Spleen (tissue), 11 donors: Measurements from ENCODE around the gene KRTAP9-7. TPM values are rescaled to one million over a fixed set of nuclear protein-coding genes. Genes with fewer than 3 reads are reported as not detected.

Experiments used
- DNase-seq: peaks from one replicate; pipeline ENCODE4 v3.0.0-alpha.2; 2020
- H3K27ac ChIP-seq, 8 donors: fragments of 200-600 bp; sonication (generic) in 7 of 8; 1 replicate in 4 of 8; 2 replicates in 4 of 8; pipeline versions ENCODE4 v1.5.0 to v1.8.0; 2016 to 2021; ENCODE audit warnings: inconsistent platforms in 4 of 8, mild to moderate bottlenecking in 4 of 8, moderate library complexity in 1 of 8
- H3K27me3 ChIP-seq, 7 donors: fragments of 200-600 bp; sonication (generic) in 6 of 7; replicated peaks in 1 of 7; 1 replicate in 4 of 7; 2 replicates in 3 of 7; pipeline versions ENCODE4 v1.5.0 to v1.8.0; 2016 to 2021; ENCODE audit warnings: inconsistent platforms in 3 of 7, mild to moderate bottlenecking in 1 of 7
- H3K36me3 ChIP-seq, 6 donors: fragments of 200-600 bp; sonication (generic) in 5 of 6; 1 replicate in 4 of 6; 2 replicates in 2 of 6; pipeline versions ENCODE4 v1.5.0 to v1.8.0; 2016 to 2021; ENCODE audit warnings: inconsistent platforms in 2 of 6
- H3K4me1 ChIP-seq, 6 donors: fragments of 200-600 bp; sonication (generic) in 5 of 6; 1 replicate in 3 of 6; 2 replicates in 3 of 6; pipeline versions ENCODE4 v1.5.0 to v1.8.0; 2016 to 2021; ENCODE audit warnings: inconsistent platforms in 3 of 6
- H3K4me3 ChIP-seq, 8 donors: fragments of 200-600 bp; sonication (generic) in 7 of 8; 1 replicate in 4 of 8; 2 replicates in 4 of 8; pipeline versions ENCODE4 v1.5.0 to v1.8.0; 2016 to 2021; ENCODE audit warnings: inconsistent platforms in 4 of 8, mild to moderate bottlenecking in 4 of 8, moderate library complexity in 2 of 8
- H3K9me3 ChIP-seq, 8 donors: fragments of 200-600 bp; sonication (generic) in 7 of 8; 1 replicate in 4 of 8; 2 replicates in 4 of 8; pipeline versions ENCODE4 v1.5.0 to v1.8.0; 2016 to 2021; ENCODE audit warnings: inconsistent platforms in 4 of 8
- CTCF ChIP-seq, 11 experiments: fragments of 200-600 bp in 7 of 11; fragments of 450-650 bp in 4 of 11; sonication (generic) in 4 of 11; IDR thresholded peaks in 8 of 11; conservative IDR thresholded peaks in 3 of 11; 1 replicate in 7 of 11; 2 replicates in 4 of 11; pipeline versions ENCODE4 v1.4.0 to v1.8.0; 2016 to 2021; ENCODE audit warnings: antibody characterized with exemption in 11 of 11, inconsistent platforms in 4 of 11, mild to moderate bottlenecking in 1 of 11
- POLR2A ChIP-seq, 3 donors: fragments of 450-650 bp; IDR thresholded peaks; one replicate each; pipeline ENCODE4 v1.5.1; 2017; ENCODE audit warnings: antibody characterized with exemption in 3 of 3, mild to moderate bottlenecking in 1 of 3
- POLR2AphosphoS5 ChIP-seq, 3 donors: sonication (generic); formaldehyde crosslinking; IDR thresholded peaks; one replicate each; pipeline ENCODE4 v1.5.1; 2017; ENCODE audit warnings: antibody characterized with exemption in 3 of 3
- WGBS, 5 donors: extraction: QIAGEN DNeasy Blood & Tissue Kit in 3 of 5; methylation state at CpG; one replicate each; pipeline versions ENCODE4 v1.1.5 to v1.1.7; 2013 to 2018; 5-methylcytosine and 5-hydroxymethylcytosine counted together
- intact Hi-C: fragments of 100-400 bp; cut with DNase I; formaldehyde crosslinking; loops from one replicate; pipeline ENCODE4 v1.15.0; 2023; ENCODE audit warnings: low total_unique reads
- polyA plus RNA-seq, 3 donors: library from polyadenylated mRNA; stranded (reverse); fragments of 200-250 nt; gene quantifications; one replicate each; pipeline ENCODE4 v1.2.1, GENCODE V29; 2013
- total RNA-seq, 7 donors: library from RNA; depleted of rRNA in 3 of 7; stranded (reverse); fragments of >200 nt in 3 of 7; fragmentation: NEBNext Ultra II Directional in 4 of 7; extraction: Animal tissue kit (Norgen Biotek cat#: 25700) in 4 of 7; gene quantifications; one replicate each; pipeline versions ENCODE4 v1.1.0 to v1.2.1, GENCODE V29; 2016 to 2021
- donor health status: healthy with polysubstance abuse.
- donor health status: DM: no; HTN: no; CAD: no; lungs with moderate emphysema.
- donor health status: DM: no; HTN: no; CAD: no.
- donor health status: Bipolar disorder and iron deficiency.
- donor health status: healthy.
- donor health status: DM: no; HTN: no; CAD: no.
- donor health status: DM: yes; HTN: yes; CAD: no.

Gene KRTAP9-7
- total and polyA plus RNA-seq, 10 donors: not detected

- Histone ChIP-seq H3K36me3 (no peaks in the 10 kb centered on the region), H3K4me1 (no peaks in the 10 kb centered on the region), H3K9me3 (peaks cover 0 to 2% (median 0%) of the 10 kb centered on the region in 8 donors), H3K4me3 (no peak overlapping the region), H3K27me3 (peaks cover 0 to 4% (median 0%) of the 10 kb centered on the region in 7 donors), H3K27ac (no peak overlapping the region)
- TF ChIP-seq CTCF (IDR thresholded peaks at IDR 0.05 in 8 of 11, conservative IDR thresholded peaks at IDR 0.05 in 3 of 11) (no peak), POLR2A (IDR thresholded peaks at IDR 0.05) (no peak), POLR2AphosphoS5 (IDR thresholded peaks at IDR 0.05) (no peak)
- 77 to 95% (median 91%) methylated on average over 3 of the region's 3 CpGs for WGBS, 5 donors
- intact Hi-C loops: no loop called here
- no peak for DNase-seq
These were observed 2.9 kb downstream of the KRTAP9-7 start for GRCh38 chr17:41278176-41278955.

- Histone ChIP-seq H3K27ac (no peak overlapping the region), H3K9me3 (peaks cover 0 to 2% (median 0%) of the 10 kb centered on the region in 8 donors), H3K36me3 (no peaks in the 10 kb centered on the region), H3K4me1 (peaks cover 0 to 15% (median 2%) of the 10 kb centered on the region in 6 donors), H3K4me3 (no peak overlapping the region), H3K27me3 (no peaks in the 10 kb centered on the region)
- TF ChIP-seq POLR2AphosphoS5 (IDR thresholded peaks at IDR 0.05) (no peak), POLR2A (IDR thresholded peaks at IDR 0.05) (no peak), CTCF (IDR thresholded peaks at IDR 0.05 in 8 of 11, conservative IDR thresholded peaks at IDR 0.05 in 3 of 11) (no peak)
- intact Hi-C loops: no loop called here
- 58 to 74% (median 69%) methylated on average over 3 of the region's 3 CpGs for WGBS, 5 donors
- DNase-seq: no peak
These were observed 8.5 kb downstream of the KRTAP9-7 start for GRCh38 chr17:41284043-41284442.

DNA sequence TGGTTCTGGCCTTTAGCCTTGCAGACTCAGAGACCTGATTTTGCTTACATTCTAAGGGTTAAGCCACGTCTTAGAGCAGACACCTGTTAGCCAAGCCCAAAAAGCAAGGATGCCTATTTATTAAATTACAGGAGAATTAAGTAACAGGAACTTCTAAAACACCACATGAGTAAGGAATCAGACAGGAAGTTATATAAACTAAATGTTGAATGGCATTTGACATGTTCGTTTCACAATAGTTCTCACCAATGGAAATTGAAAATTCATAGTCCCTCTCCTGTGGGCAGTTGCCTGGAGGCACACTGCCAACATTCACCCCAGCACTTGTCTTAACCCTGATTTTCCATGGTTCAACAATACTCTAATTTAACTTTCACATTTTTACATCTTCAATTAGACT is 9.0 kb downstream of the KRTAP9-7 start:
- no peak overlapping the region for H3K4me3 ChIP-seq
- no peaks in the 10 kb centered on the region for H3K27me3 ChIP-seq
- peaks cover 0 to 2% (median 0%) of the 10 kb centered on the region in 8 donors for H3K9me3 ChIP-seq
- intact Hi-C loops: no loop called here
- H3K27ac ChIP-seq: no peak overlapping the region
- no peaks in the 10 kb centered on the region for H3K36me3 ChIP-seq
- TF ChIP-seq CTCF (IDR thresholded peaks at IDR 0.05 in 8 of 11, conservative IDR thresholded peaks at IDR 0.05 in 3 of 11): no peak
- TF ChIP-seq POLR2AphosphoS5 (IDR thresholded peaks at IDR 0.05): no peak
- no peak for TF ChIP-seq POLR2A (IDR thresholded peaks at IDR 0.05)
- H3K4me1 ChIP-seq: peaks cover 0 to 15% (median 2%) of the 10 kb centered on the region in 6 donors
- DNase-seq: no peak
- 2 to 16% (median 10%) methylated on average over 2 of the region's 2 CpGs for WGBS, 5 donors

DNA sequence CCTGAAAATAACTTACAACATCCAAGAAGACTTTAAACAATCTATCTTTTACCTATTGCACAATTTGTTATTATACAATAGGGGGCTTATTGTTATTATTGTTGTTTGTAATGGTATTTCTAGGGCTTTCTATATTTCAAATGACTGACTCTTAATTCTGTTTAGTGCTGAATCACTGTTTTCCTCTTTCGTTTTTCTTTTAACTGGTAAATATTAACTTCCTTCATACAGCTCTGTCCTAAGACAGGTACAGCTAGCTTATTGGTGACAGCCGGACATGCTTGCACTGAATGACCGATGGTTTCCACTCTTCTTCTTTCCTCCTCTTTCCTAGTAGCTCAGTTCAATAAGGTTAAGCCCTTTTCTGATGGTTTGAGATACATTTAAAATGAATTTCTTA is 11.6 kb downstream of the KRTAP9-7 start:
- no peak for DNase-seq
- no peaks in the 10 kb centered on the region for H3K36me3 ChIP-seq
- H3K27me3 ChIP-seq: peaks cover 0 to 2% (median 0%) of the 10 kb centered on the region in 7 donors
- H3K9me3 ChIP-seq: no peaks in the 10 kb centered on the region
- no peak overlapping the region for H3K4me3 ChIP-seq
- no peak for TF ChIP-seq POLR2A (IDR thresholded peaks at IDR 0.05)
- TF ChIP-seq CTCF (IDR thresholded peaks at IDR 0.05 in 8 of 11, conservative IDR thresholded peaks at IDR 0.05 in 3 of 11): no peak
- no peak for TF ChIP-seq POLR2AphosphoS5 (IDR thresholded peaks at IDR 0.05)
- peaks cover 0 to 15% (median 2%) of the 10 kb centered on the region in 6 donors for H3K4me1 ChIP-seq
- peak overlapping the region in 2 of 8 donors; percentile 6 to 37 for H3K27ac ChIP-seq
- intact Hi-C loops: no loop called here
- WGBS, 5 donors: 41 to 75% (median 71%) methylated on average over 3 of the region's 3 CpGs
